Measurements from ENCODE around the gene PRL. TPM values are rescaled to one million over a fixed set of nuclear protein-coding genes. Genes with fewer than 3 reads are reported as not detected.

PRL gene
- not detected in 2 replicates for total RNA-seq

GRCh38 chr6:22296936-22297335, at the start of gene PRL:
PRL (minus strand) TSS chr6:22297036; CDS start chr6:22296982, 54 bp downstream.

All from thoracic aorta endothelial cell (primary cell).